ENCODE data around the gene TMEM87A.

Gene TMEM87A

DNA sequence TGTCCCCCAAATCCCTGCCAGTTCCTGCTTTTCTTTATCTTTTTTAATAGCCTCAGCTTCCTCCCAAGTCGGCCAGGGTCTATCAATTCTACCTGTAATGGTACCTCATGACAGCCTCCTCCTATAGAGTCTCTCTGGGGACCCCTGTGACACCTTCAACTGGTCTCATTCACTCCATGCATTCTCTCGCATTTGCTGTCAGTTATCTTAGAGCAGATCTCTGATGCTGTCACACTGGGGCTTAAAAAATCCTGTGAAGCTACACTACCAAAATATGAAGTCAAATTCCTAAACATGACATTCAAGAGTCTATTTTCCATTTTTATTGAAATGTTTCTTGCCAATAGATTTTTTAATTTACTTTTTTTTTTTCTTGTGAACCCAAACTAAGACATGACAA lies 70.6 kb downstream of the TMEM87A start:
- no peak for DNase-seq (ENCODE audit: low spot score)

DNA sequence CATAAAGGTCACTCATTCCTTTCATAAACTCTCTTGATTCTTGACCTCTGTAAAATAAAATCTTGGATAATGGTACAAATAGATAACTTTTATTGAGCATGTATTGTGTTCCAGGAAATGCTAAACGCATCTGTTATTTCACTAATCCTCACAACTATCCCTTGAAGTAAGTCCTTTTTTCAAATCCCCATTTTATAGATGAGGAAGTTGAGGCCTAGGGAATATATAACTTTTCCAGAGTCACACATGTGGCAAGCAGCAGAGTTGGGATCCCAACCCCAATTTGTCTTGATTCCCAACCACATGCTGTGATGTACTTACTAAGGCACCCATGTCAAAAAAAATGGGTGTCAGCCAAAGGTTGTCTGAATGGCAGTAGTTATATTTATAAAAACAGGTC lies 71.4 kb downstream of the TMEM87A start:
- no peak for DNase-seq (ENCODE audit: low spot score)

DNA sequence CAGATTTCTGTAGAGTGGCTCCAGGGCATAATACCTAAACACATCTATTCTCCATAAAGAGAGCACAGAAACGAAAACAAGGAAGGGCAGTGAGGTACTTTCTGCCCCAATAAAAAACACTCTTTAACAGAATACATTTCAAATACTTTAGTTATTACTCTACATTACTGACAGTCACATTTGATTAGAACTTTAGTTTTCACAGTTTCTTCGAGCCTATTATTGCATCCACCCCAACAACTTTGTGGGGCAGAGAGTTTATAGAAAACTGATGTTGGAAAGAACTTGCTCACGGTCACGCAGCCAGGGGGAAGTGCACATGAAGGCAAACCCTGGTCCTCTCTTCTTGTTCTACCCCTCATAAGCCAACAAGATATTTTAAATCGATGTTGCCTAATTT lies 74.1 kb downstream of the TMEM87A start:
- DNase-seq (ENCODE audit: low spot score), result no peak

GRCh38 chr15:42198516-42198915 lies 74.7 kb downstream of the TMEM87A start:
- DNase-seq (ENCODE audit: low spot score), result no peak

- peak; percentile 19 for DNase-seq (ENCODE audit: low spot score)
Measured at GRCh38 chr15:42194513-42194912, 78.7 kb downstream of the TMEM87A start.

DNA sequence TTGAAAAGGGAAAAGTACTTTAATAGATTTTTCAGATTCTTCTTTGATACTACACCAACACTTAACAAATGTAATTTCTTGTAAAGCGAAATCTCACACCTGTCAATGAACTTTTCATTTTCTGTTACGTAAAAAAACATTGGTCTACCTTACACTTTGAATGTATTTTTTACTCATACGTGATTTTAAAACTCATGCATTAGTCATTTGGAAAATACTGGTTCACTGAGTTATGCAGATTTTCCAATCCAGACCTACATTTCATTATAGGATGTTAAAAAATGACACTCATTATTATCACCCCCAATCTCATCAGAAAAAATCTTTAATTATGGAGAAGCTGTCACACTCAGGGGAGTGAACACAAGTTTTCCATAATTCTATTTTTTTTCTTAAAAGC lies 79.8 kb downstream of the TMEM87A start:
- no peak for DNase-seq (ENCODE audit: low spot score)

DNA sequence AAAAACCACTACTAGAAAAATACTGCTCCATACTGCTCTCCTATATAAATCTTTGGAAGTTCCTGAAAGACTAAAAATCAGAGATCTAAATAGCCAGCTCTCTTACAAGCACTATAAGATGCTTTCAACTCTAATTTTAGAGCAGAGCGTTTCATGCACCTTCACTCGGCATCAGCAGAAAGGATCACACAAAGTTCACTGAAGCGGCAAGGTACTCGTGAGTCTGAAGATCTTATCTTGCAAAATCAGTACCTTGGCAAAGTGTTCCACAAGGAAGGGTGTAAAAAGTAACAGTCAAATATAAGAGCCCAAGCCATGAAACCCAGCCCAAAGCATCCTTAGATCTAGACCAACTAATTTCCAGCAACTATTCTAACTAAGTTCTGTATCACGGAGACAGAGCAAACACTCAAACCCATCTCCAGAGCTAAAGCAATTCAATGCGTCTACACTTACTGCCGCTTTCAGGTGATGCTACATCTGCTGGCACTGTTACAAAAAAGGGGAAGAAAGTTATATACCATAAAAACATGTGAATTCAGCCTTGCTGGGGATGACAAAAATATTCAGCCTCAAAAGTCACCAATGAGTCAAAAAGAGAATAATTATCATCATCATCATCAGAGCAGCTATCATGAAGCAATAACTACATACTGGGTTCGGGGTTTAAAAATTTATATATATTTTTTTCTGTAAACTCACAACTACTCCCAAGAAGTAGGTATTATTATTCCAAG lies 81.5 kb downstream of the TMEM87A start:
- DNase-seq (ENCODE audit: low spot score), result no peak

- DNase-seq (ENCODE audit: low spot score), result no peak
Measured at GRCh38 chr15:42190370-42190769, 82.9 kb downstream of the TMEM87A start.

- no peak for DNase-seq (ENCODE audit: low spot score)
Measured at GRCh38 chr15:42185801-42186200, 87.4 kb downstream of the TMEM87A start.

DNA sequence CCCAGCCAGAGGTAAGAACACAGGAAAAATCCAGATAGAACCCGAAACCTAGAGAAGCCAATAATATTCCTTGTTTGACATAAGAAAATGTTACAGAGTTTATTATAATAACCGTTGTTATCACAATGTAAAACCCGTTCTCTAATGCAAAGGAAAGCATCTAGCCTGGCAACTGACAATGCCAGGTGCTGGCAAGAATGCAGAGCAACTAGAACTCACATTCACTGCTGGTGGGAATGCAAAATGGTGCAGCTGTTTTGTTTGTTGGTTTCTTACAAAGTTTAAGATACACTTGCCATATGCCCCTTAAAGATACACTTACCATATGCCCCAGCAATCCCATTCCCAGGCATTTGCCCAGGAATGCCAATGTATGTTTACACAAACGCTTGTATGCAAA lies 88.5 kb downstream of the TMEM87A start:
- DNase-seq (ENCODE audit: low spot score), result no peak

DNA sequence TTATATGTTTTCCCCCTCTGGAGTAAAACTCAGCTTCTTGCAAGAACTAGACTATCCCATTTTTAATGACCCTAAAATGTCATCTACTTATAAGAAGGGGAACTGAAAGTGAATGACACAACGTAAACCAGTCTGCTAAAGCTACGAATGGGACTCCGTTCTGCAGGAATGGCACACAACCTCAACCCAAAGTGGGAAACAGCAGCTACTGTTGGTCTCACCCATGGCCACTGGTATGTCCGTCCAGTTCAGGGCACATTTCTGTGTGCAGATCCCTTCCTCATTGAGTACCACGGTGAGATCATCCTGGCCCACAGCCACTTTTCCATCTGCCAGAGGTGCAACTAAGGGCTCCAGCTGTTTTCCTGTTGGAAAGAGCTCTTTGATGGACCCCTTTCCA lies 88.9 kb downstream of the TMEM87A start:
- no peak for DNase-seq (ENCODE audit: low spot score)

GRCh38 chr15:42182961-42183360 lies 90.3 kb downstream of the TMEM87A start:
- no peak for DNase-seq (ENCODE audit: low spot score)

DNA sequence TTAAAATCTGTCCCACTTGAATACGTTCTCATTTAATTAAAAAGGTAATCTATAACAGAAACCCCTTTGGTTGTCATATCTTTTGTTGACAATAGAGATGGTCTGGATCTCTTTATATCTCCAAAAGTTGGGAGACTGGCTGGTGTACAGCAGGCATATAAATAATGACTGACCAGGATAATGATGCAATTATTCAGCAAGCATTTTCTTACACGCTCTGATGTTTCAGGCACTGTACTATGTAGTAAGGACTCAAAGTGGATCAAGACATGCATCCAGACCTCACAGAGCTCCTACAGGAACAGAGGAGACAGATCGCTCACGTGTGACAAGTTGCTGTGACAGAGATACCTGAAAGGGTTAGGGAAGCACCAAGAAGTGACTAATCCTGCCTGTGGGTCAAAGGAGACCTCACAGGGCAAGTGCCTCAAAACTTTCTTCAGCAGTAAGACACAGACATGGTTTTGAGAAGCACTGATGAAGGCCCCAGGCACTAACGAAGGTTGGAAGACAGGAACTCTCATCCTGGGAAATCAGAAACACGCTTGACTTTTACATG lies 90.8 kb downstream of the TMEM87A start:
- DNase-seq (ENCODE audit: low spot score), result no peak

DNA sequence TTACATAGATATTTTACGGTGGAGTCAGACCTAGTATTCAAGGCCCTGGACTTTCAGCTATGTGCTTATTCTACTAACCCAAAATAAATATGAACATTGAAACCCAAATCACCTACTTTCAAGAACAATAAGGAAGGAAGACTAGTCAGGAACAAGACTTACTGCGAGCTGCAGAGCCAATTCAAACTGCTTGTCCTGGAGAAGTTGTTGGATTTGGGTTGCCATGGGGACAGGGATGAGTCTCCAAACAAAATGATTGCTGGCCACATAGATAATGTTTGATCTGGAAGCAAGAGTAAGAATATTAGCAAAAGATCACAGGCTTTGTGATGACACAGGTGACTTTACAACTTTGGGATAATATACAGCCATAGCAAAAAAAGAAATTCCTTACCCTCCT lies 95.2 kb downstream of the TMEM87A start:
- DNase-seq (ENCODE audit: low spot score), result no peak

GRCh38 chr15:42175671-42176070 lies 97.6 kb downstream of the TMEM87A start:
- no peak for DNase-seq (ENCODE audit: low spot score)

GRCh38 chr15:42172475-42172874 lies 100.8 kb downstream of the TMEM87A start:
- no peak for DNase-seq (ENCODE audit: low spot score)

DNA sequence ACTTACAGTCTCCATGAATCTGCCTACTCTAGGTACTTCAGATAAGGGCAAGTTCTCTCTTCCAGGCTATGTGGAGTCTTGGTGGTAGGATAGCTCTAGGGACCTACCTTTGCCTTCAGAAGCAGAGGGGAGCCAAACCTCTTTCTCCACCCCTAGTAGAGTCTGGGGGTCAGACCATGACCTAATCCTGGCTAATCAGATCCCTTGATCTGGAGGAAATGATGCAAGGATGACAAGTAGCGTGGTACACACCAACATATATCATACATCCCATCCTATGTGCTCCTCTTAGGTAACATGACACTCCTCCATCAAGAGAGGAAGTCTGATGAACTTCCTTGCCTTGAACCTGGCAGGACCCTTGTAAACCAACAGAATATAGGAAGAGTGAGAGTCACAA lies 101.4 kb downstream of the TMEM87A start:
- no peak for DNase-seq (ENCODE audit: low spot score)

DNA sequence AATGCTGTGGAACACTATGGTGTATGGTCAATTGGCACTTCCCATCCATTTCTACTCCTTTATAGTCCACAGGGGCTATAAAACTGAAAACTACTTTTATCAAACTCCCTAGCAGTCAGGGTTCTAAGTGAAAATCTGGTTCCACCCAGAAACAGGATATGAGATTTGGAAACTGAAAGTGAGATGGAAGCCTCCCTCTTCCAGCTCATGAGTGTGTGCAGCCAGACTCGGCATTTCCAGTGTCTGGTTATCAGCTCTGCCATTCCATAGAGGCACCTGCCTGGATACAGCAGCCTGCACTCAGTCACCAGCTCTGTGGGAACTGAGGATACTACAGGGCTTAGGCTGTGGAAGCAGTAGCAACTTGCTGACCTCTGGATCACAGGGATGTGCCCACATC lies 102.1 kb downstream of the TMEM87A start:
- no peak for DNase-seq (ENCODE audit: low spot score)

GRCh38 chr15:42166225-42166940 lies 106.8 kb downstream of the TMEM87A start:
- no peak for DNase-seq (ENCODE audit: low spot score)

GRCh38 chr15:42165106-42165505 lies 108.1 kb downstream of the TMEM87A start:
- DNase-seq (ENCODE audit: low spot score), result peak; percentile 38

DNA sequence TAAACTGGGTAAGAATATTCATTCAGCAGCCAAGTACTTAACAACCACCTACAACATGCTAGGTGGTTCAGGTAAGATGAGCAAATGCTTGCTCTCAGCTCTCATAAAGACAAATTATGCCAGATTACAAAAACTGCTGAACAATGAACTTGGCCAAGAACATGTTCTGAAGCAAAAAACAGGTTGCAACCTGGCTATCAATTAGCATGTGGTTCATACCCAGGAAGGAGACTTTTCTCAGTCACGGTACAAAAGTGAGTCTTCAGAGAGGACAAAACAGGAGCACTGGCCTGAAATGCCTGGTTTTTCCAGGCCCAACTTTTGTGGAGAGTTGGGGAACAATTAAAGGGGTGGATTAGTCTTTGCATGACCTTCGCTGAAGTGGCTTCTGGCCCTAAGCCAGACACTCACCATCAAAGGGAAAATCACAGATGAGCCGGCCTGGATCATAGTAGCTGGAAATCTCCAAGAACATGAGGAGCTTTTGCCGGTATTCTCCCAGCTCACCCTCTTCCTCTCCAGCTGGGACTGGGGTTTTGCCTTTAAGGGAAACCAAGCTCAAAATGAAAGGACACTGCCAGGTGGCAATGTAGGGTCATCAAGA lies 109.2 kb downstream of the TMEM87A start:
- no peak for DNase-seq (ENCODE audit: low spot score)

DNA sequence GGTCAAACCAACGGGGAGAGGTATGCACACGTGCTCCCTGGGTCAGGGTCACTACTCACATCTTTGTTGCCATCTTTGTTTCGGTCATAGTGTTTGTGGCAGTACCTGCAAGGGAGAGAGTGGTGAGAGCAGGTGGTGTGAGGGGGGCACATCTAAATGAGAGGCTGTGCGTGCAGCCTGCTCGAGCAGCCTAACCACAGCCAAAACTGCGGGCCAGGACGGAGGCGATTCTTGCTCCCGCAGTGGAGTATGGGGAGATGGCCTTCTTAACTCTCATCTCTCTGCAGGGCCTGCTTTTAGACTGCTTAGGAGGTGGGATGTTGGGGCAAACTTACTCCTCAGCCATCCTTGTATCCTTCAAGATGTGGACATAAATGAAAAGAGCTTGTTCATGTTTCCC lies 109.9 kb downstream of the TMEM87A start:
- DNase-seq (ENCODE audit: low spot score), result no peak

All from RKO (cell line).